Mucosa of stomach (tissue), 1 donor: ENCODE results near the gene GABRB1.

Experiments
- H3K27me3 ChIP-seq: one replicate; pipeline ENCODE4 v1.7.0; 2013; ENCODE audit warnings: mild to moderate bottlenecking, low read length; ENCODE audit not compliant: control insufficient read depth, insufficient read depth
- H3K36me3 ChIP-seq: one replicate; pipeline ENCODE4 v1.7.0; 2013; ENCODE audit warnings: low read length; ENCODE audit not compliant: control insufficient read depth, insufficient read depth
- H3K4me1 ChIP-seq: one replicate; pipeline ENCODE4 v1.7.0; 2013; ENCODE audit warnings: mild to moderate bottlenecking, low read length; ENCODE audit not compliant: control insufficient read depth, insufficient read depth
- H3K4me3 ChIP-seq: one replicate; pipeline ENCODE4 v1.7.0; 2013; ENCODE audit warnings: low read length
- H3K9ac ChIP-seq: one replicate; pipeline ENCODE4 v1.7.0; 2013; ENCODE audit warnings: mild to moderate bottlenecking, low read length, moderate library complexity
- H3K9me3 ChIP-seq: one replicate; pipeline ENCODE4 v1.7.0; 2013; ENCODE audit warnings: mild to moderate bottlenecking, low read length, moderate library complexity; ENCODE audit not compliant: control insufficient read depth
- donor health status: Pancreatic carcinoma.

The GABRB1 gene

DNA sequence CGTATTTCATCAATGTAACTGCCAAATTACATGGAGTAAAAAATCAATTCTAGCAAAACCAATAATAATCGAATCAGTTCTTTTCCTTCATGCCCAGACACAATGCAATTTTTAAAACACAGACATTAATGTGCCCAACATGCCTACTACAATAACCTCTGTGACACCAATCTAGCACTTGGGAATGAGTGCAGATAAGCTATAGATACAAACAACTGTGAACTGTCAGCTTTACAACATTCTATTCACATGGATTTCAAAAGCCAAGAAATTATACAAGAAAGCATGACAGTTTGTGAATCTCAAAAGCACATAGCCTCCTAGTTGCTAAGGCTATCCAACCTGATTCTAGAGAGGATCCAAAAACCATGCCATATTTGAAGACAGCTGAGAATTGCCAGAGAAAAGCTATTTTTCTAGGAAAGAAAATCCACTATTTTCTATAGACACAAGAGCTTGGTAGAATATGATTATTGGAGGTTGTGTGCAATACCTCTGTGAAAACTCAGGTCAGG, 351.5 kb downstream of the GABRB1 start:
- no peak overlapping the region for H3K4me3 ChIP-seq
- H3K36me3 ChIP-seq, result no peaks in the 10 kb centered on the region
- H3K9ac ChIP-seq, result no peak overlapping the region
- H3K27me3 ChIP-seq, result no peaks in the 10 kb centered on the region
- no peaks in the 10 kb centered on the region for H3K9me3 ChIP-seq
- no peaks in the 10 kb centered on the region for H3K4me1 ChIP-seq

GRCh38 chr4:47383829-47384427, 352.6 kb downstream of the GABRB1 start:
- no peak overlapping the region for H3K9ac ChIP-seq
- H3K4me1 ChIP-seq, result no peaks in the 10 kb centered on the region
- no peaks in the 10 kb centered on the region for H3K36me3 ChIP-seq
- H3K4me3 ChIP-seq, result no peak overlapping the region
- H3K9me3 ChIP-seq, result no peaks in the 10 kb centered on the region
- H3K27me3 ChIP-seq, result no peaks in the 10 kb centered on the region

- no peaks in the 10 kb centered on the region for H3K4me1 ChIP-seq
- H3K36me3 ChIP-seq, result no peaks in the 10 kb centered on the region
- no peaks in the 10 kb centered on the region for H3K27me3 ChIP-seq
- no peaks in the 10 kb centered on the region for H3K9me3 ChIP-seq
- no peak overlapping the region for H3K4me3 ChIP-seq
- no peak overlapping the region for H3K9ac ChIP-seq
Measured at GRCh38 chr4:47386146-47386545, 354.8 kb downstream of the GABRB1 start.

DNA sequence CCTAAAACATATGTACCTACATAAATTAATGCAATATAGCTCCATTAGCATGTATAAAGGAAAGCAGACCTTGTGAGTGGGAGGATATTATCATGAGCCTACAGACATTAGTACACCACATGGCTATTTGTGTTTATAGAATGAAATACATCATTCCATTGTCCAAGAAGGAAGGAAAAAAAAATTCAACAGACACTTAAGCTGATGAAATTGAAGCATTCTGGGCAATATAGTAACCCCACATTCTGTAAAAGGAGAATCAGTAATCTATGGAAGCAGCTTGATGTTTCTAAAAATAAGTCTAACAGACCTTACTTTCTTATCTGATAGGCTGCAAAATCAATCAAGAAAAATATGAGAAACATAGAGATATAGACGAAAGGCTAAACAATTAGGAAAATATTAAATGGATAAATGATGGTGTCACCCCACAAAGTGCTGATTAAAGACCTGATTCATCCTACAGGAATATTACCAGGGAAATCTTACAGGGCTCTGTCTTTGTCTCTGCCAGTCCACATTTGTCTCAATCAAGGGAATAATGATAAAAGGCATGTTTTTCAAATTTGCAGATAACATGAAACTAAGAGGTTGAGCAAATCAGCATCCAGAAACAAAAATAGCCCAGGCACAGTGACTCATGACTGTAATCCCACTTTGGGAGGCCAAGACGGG, 355.3 kb downstream of the GABRB1 start:
- no peaks in the 10 kb centered on the region for H3K4me1 ChIP-seq
- H3K4me3 ChIP-seq, result no peak overlapping the region
- H3K36me3 ChIP-seq, result no peaks in the 10 kb centered on the region
- no peaks in the 10 kb centered on the region for H3K27me3 ChIP-seq
- no peak overlapping the region for H3K9ac ChIP-seq
- no peaks in the 10 kb centered on the region for H3K9me3 ChIP-seq

- no peak overlapping the region for H3K4me3 ChIP-seq
Measured at GRCh38 chr4:47390428-47391125, 359.2 kb downstream of the GABRB1 start.

GRCh38 chr4:47391256-47391655, 359.9 kb downstream of the GABRB1 start:
- no peaks in the 10 kb centered on the region for H3K4me1 ChIP-seq
- H3K4me3 ChIP-seq, result no peak overlapping the region
- H3K36me3 ChIP-seq, result no peaks in the 10 kb centered on the region
- no peaks in the 10 kb centered on the region for H3K27me3 ChIP-seq
- H3K9me3 ChIP-seq, result no peaks in the 10 kb centered on the region
- no peak overlapping the region for H3K9ac ChIP-seq

More at GRCh38 chr4:47390428-47391125, 359.2 kb downstream of the GABRB1 start:
- H3K9ac ChIP-seq, result no peak overlapping the region
- no peaks in the 10 kb centered on the region for H3K9me3 ChIP-seq
- no peaks in the 10 kb centered on the region for H3K36me3 ChIP-seq
- H3K27me3 ChIP-seq, result no peaks in the 10 kb centered on the region
- no peaks in the 10 kb centered on the region for H3K4me1 ChIP-seq

- Histone ChIP-seq H3K9me3 (no peaks in the 10 kb centered on the region), H3K36me3 (no peaks in the 10 kb centered on the region)
Measured at GRCh38 chr4:47406408-47406807, 375.0 kb downstream of the GABRB1 start.

GRCh38 chr4:47410271-47410670, 378.9 kb downstream of the GABRB1 start:
- H3K27me3 ChIP-seq, result no peaks in the 10 kb centered on the region
- H3K4me1 ChIP-seq, result no peaks in the 10 kb centered on the region
- H3K9ac ChIP-seq, result no peak overlapping the region
- no peaks in the 10 kb centered on the region for H3K9me3 ChIP-seq
- H3K4me3 ChIP-seq, result no peak overlapping the region
- H3K36me3 ChIP-seq, result no peaks in the 10 kb centered on the region

More at GRCh38 chr4:47406408-47406807, 375.0 kb downstream of the GABRB1 start:
- H3K9ac ChIP-seq, result no peak overlapping the region
- H3K4me3 ChIP-seq, result no peak overlapping the region
- no peaks in the 10 kb centered on the region for H3K4me1 ChIP-seq
- no peaks in the 10 kb centered on the region for H3K27me3 ChIP-seq

- Histone ChIP-seq H3K36me3 (no peaks in the 10 kb centered on the region), H3K27me3 (no peaks in the 10 kb centered on the region), H3K4me3 (no peak overlapping the region), H3K4me1 (no peaks in the 10 kb centered on the region), H3K9me3 (no peaks in the 10 kb centered on the region), H3K9ac (no peak overlapping the region)
Measured at GRCh38 chr4:47413521-47413920, 382.2 kb downstream of the GABRB1 start.

DNA sequence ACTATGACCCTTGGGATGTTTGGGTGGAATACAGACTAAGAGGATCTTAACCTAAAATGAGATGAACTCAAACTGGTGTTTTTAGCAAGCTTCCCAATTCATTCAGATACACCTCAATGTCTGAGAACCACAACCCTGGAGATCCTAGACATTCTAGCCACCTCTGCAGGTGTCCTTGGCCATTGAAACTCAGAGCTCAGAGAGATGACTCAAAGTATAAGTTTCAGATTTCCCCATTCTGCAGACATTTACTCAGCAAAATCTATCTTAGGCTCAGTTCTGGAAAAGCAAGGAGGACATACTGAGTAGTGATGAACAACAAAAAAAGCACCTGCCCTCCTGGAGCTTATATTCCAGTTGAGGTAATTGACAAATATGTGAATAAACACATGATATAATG, 384.4 kb downstream of the GABRB1 start:
- Histone ChIP-seq H3K9me3 (no peaks in the 10 kb centered on the region), H3K4me3 (no peak overlapping the region)

DNA sequence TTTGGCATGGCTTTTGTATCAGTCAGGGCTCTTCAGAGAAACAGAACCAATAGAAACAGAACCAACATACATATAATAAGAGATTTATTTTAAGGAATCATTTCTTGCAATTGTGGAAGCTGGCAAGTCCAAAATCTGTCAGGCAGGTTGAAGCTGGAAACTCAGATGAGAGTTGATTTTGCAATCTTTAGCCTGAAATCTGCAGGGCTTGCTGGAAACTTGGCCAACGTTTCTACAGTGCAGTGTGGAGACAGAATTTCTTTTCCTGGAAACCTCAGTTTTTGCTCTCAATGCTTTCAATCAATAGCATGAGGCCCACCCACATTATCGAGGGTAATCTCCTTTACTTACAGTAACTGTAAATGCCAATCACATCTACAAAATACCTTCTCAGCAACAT, 386.8 kb downstream of the GABRB1 start:
- no peaks in the 10 kb centered on the region for H3K9me3 ChIP-seq
- H3K4me1 ChIP-seq, result no peaks in the 10 kb centered on the region
- no peaks in the 10 kb centered on the region for H3K36me3 ChIP-seq
- H3K27me3 ChIP-seq, result no peaks in the 10 kb centered on the region
- no peak overlapping the region for H3K4me3 ChIP-seq
- no peak overlapping the region for H3K9ac ChIP-seq

More for the DNA sequence above, 384.4 kb downstream of the GABRB1 start:
- Histone ChIP-seq H3K36me3 (no peaks in the 10 kb centered on the region), H3K27me3 (no peaks in the 10 kb centered on the region), H3K9ac (no peak overlapping the region), H3K4me1 (no peaks in the 10 kb centered on the region)

- Histone ChIP-seq H3K36me3 (no peaks in the 10 kb centered on the region), H3K4me1 (no peaks in the 10 kb centered on the region), H3K9ac (no peak overlapping the region), H3K4me3 (no peak overlapping the region), H3K9me3 (no peaks in the 10 kb centered on the region), H3K27me3 (no peaks in the 10 kb centered on the region)
Measured at GRCh38 chr4:47419296-47419695, 387.9 kb downstream of the GABRB1 start.
